ENCODE data around the gene SYT17.

GRCh38 chr16:19225651-19226050 is 57.6 kb downstream of the SYT17 start:
- TF ChIP-seq CTCF (optimal IDR thresholded peaks at IDR 0.05 in 1 of 3, IDR thresholded peaks at IDR 0.05 in 1 of 3, conservative IDR thresholded peaks at IDR 0.05 in 1 of 3; ENCODE audit: extremely low read depth in 1 of 3, insufficient read depth in 2 of 3, low read length in 3 of 3): no peak
- TF ChIP-seq EZH2 (IDR thresholded peaks at IDR 0.05; ENCODE audit: low read length): no peak
